K562 (cell line): Measurements from ENCODE around the gene APLP1. TPM values are rescaled to one million over a fixed set of nuclear protein-coding genes. Genes with fewer than 3 reads are reported as not detected.

Experiments
- EGR1 ChIP-seq: fragments of 450-650 bp; conservative IDR thresholded peaks from 2 replicates; pipeline ENCODE4 v1.6.1; 2017; ENCODE audit warnings: mild to moderate bottlenecking
- EHMT2 ChIP-seq: fragments of 450-650 bp; IDR thresholded peaks from 2 replicates; pipeline ENCODE4 v1.6.1; 2018; ENCODE audit warnings: antibody characterized with exemption
- EP400 ChIP-seq: fragments of 450-650 bp; IDR thresholded peaks from 2 replicates; pipeline ENCODE4 v1.6.1; 2017; ENCODE audit warnings: antibody characterized with exemption, mild to moderate bottlenecking, moderate library complexity
- HDAC1 ChIP-seq, 2 experiments: fragments of 450-650 bp; IDR thresholded peaks; 2 replicates each; pipeline ENCODE4 v1.6.1; 2016 to 2017; ENCODE audit warnings: inconsistent platforms in 1 of 2, mild to moderate bottlenecking in 1 of 2, moderate library complexity in 1 of 2
- HMGXB4 ChIP-seq: sonication (generic); formaldehyde crosslinking; IDR thresholded peaks from 2 replicates; pipeline ENCODE4 v1.8.1; 2023; ENCODE audit warnings: mild to moderate bottlenecking, missing genetic modification reagents
- HNRNPK ChIP-seq: fragments of 200-400 bp; formaldehyde crosslinking; IDR thresholded peaks from one replicate; pipeline ENCODE4 v1.6.1; 2018; ENCODE audit warnings: mild to moderate bottlenecking, low read depth, low read length; ENCODE audit not compliant: poor library complexity, severe bottlenecking
- KDM1A ChIP-seq, 2 experiments: fragments of 450-650 bp; IDR thresholded peaks; 2 replicates each; pipeline ENCODE4 v1.6.1; 2016; ENCODE audit warnings: mild to moderate bottlenecking in 2 of 2
- MBD2 ChIP-seq: sonication (generic); IDR thresholded peaks from 2 replicates; pipeline ENCODE4 v1.6.1; 2016; ENCODE audit warnings: low read depth, borderline replicate concordance
- MEIS2 ChIP-seq: fragments of 450-650 bp; IDR thresholded peaks from 2 replicates; pipeline ENCODE4 v1.6.1; 2014; ENCODE audit warnings: mild to moderate bottlenecking; ENCODE audit not compliant: partially characterized antibody
- POLR2AphosphoS5 ChIP-seq: IDR thresholded peaks from 2 replicates; pipeline ENCODE4 v1.6.1; 2011; ENCODE audit warnings: mild to moderate bottlenecking, low read depth, low read length, moderate library complexity; ENCODE audit not compliant: control insufficient read depth, insufficient read depth
- PRDM10 ChIP-seq: fragments of 450-650 bp; IDR thresholded peaks from 2 replicates; pipeline ENCODE4 v1.6.1; 2018; ENCODE audit not compliant: partially characterized antibody
- RFX1 ChIP-seq: fragments of 450-650 bp; IDR thresholded peaks from 2 replicates; pipeline ENCODE4 v1.6.1; 2016; ENCODE audit warnings: mild to moderate bottlenecking, moderate library complexity
- RNF2 ChIP-seq: sonication (generic); IDR thresholded peaks from 2 replicates; pipeline ENCODE4 v1.6.1; 2016
- SMAD1 ChIP-seq: fragments of 150-350 bp; IDR thresholded peaks from 2 replicates; pipeline ENCODE4 v1.6.1; 2014; ENCODE audit warnings: low read length, low read depth; ENCODE audit not compliant: partially characterized antibody
- XRCC5 ChIP-seq: fragments of 200-400 bp; formaldehyde crosslinking; IDR thresholded peaks from 2 replicates; pipeline ENCODE4 v1.6.1; 2017; ENCODE audit warnings: low read depth, mild to moderate bottlenecking, low read length
- ZBTB26 ChIP-seq: fragments of 450-650 bp; formaldehyde crosslinking; IDR thresholded peaks from 2 replicates; pipeline ENCODE4 v1.4.0; 2022; ENCODE audit warnings: missing genetic modification characterization
- ZBTB7A ChIP-seq: IDR thresholded peaks from 2 replicates; pipeline ENCODE4 v1.6.1; 2011; ENCODE audit warnings: low read depth, mild to moderate bottlenecking, low read length, moderate library complexity, borderline replicate concordance; ENCODE audit not compliant: control insufficient read depth
- ZC3H11A ChIP-seq: IDR thresholded peaks from 2 replicates; pipeline ENCODE4 v1.6.1; 2012; ENCODE audit warnings: low read depth, low read length, improper control_type of control experiment
- ZNF41 ChIP-seq: fragments of 250-450 bp; sonication (Bioruptor Pico); conservative IDR thresholded peaks from 2 replicates; pipeline ENCODE4 v1.4.0; 2020; ENCODE audit warnings: mild to moderate bottlenecking
- ZNF589 ChIP-seq: fragments of 200-800 bp; sonication (Bioruptor generic); IDR thresholded peaks from 2 replicates; pipeline ENCODE4 v1.6.1; 2016; ENCODE audit warnings: low read depth, missing genetic modification characterization, missing compliant biosample characterization
- ZNF699 ChIP-seq: fragments of 250-450 bp; sonication (Bioruptor Pico); IDR thresholded peaks from 2 replicates; pipeline ENCODE4 v1.8.0; 2021; ENCODE audit warnings: mild to moderate bottlenecking, moderate library complexity; ENCODE audit not compliant: insufficient replicate concordance
- polyA plus RNA-seq, 8 experiments: library from polyadenylated mRNA; depleted of rRNA in 4 of 8; stranded (reverse) in 5 of 8; unstranded in 3 of 8; fragments of >200 nt; fragmentation: Nextera tagmentation in 2 of 8; fragmentation: Illumina TruSeq in 1 of 8; extraction: Ambion mirVana in 2 of 8; extraction: Trizol in 1 of 8; gene quantifications; 2 replicates each; pipeline versions ENCODE4 v1.2.1 to v1.2.3, GENCODE V29; 2011 to 2014; ENCODE audit warnings: inconsistent platforms in 1 of 8, missing spikeins in 1 of 8
- total RNA-seq, 7 experiments: library from RNA; depleted of rRNA in 6 of 7; stranded (reverse); fragments of >200 nt in 6 of 7; fragmentation: Illumina TruSeq in 2 of 7; extraction: Trizol in 2 of 7; gene quantifications; 2 replicates each; pipeline versions ENCODE4 v1.2.1 to v1.2.3, GENCODE V29; 2011 to 2021; ENCODE audit warnings: low replicate concordance in 1 of 7

Gene APLP1
- total and polyA plus RNA-seq, 9 of the 15 experiments (the other 6 are each of a cell fraction or from before 2014, with no cell fraction given) = 0.69 to 9.9 (median 4.7) TPM

- TF ChIP-seq SMAD1 (no peak), ZC3H11A (no peak), RNF2 (no peak), EHMT2 (peak; percentile 41; the same call in 1 of the 2 replicates), HMGXB4 (CRISPR knock-in tag) (peak; percentile 40; the same call in 1 of the 2 replicates), EP400 (no peak), HDAC1 (IDR thresholded peaks at IDR 0.05) (peak in 1 of 2 experiments; percentile 68; a peak in 2 of 4 replicates), HNRNPK (no peak), POLR2AphosphoS5 (no peak), MBD2 (no peak), PRDM10 (peak; percentile 90), MEIS2 (no peak), ZBTB26 (CRISPR knock-in tag) (peak; percentile 74; the same call in 1 of the 2 replicates), EGR1 (peak; percentile 11; the same call in 1 of the 2 replicates), XRCC5 (peak; percentile 53; the same call in 1 of the 2 replicates), KDM1A (IDR thresholded peaks at IDR 0.05) (peak in 1 of 2 experiments; percentile 44; a peak in 1 of 4 replicates), ZBTB7A (peak; percentile 60; the same call in 1 of the 2 replicates), ZNF589 (CRISPR knock-in tag) (no peak), ZNF699 (CRISPR knock-in tag) (no peak), ZNF41 (no peak), RFX1 (peak; percentile 95)
Observed at GRCh38 chr19:35869327-35870123, 1.2 kb downstream of the APLP1 start (continued).
